KOPT-K1 (cell line): ENCODE results near the gene PLPP6.

Source experiments
- H3K27ac ChIP-seq: fragments of 200-600 bp; sonication (generic); 2 replicates; pipeline ENCODE4 v1.5.1; 2016; ENCODE audit warnings: antibody characterized with exemption, mild to moderate bottlenecking, low read depth, low read length; ENCODE audit not compliant: poor library complexity, severe bottlenecking
- H3K36me3 ChIP-seq: fragments of 200-600 bp; sonication (generic); 2 replicates; pipeline ENCODE4 v1.5.1; 2017; ENCODE audit warnings: antibody characterized with exemption, mild to moderate bottlenecking, low read length, moderate library complexity; ENCODE audit not compliant: insufficient read depth
- H3K9me3 ChIP-seq: fragments of 200-600 bp; sonication (generic); 2 replicates; pipeline ENCODE4 v1.5.1; 2017; ENCODE audit warnings: antibody characterized with exemption, low read length, mild to moderate bottlenecking; ENCODE audit not compliant: insufficient read depth, poor library complexity, severe bottlenecking

Gene PLPP6

DNA sequence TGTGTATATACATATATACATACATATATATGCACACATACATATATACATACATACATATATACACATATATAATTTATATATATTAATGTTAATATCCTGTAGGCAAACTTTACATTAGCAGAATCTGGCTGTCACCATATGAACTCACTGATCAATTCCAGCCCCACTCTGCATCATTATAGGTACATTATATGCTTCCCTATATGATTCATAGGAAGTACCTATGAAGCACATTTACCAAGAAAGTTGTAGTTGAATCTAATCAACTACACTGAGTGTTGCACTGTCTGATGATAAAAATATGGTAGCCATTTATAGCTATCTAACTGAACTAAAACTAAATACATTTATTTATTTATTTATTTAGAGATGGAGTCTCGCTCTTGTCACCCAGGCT, 9.6 kb downstream of the PLPP6 start:
- H3K27ac ChIP-seq = no peak overlapping the region
- no peaks in the 10 kb centered on the region for H3K9me3 ChIP-seq
- no peaks in the 10 kb centered on the region for H3K36me3 ChIP-seq

DNA sequence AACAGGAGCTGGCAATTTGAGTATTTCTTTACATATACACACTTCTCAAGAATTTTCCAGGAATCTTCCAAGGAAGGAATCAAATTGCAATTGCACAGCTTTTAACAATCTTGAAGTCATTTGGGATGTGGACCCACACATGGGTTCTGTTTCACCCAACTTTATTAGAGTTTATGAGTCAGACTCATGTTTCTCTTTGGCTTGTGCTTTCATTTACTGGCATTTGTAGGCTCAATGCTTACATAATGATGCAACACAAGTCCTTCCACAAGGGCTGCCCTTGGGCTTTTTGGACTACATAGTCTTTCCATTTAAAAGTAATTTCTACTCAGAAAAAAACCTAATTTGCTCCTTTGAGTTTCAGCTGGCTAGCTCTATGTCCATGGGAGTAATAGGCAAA, 12.7 kb downstream of the PLPP6 start:
- no peaks in the 10 kb centered on the region for H3K9me3 ChIP-seq
- no peak overlapping the region for H3K27ac ChIP-seq
- H3K36me3 ChIP-seq = no peaks in the 10 kb centered on the region

GRCh38 chr9:4677392-4677791, 15.3 kb downstream of the PLPP6 start:
- no peak overlapping the region for H3K27ac ChIP-seq
- no peaks in the 10 kb centered on the region for H3K36me3 ChIP-seq
- no peaks in the 10 kb centered on the region for H3K9me3 ChIP-seq

DNA sequence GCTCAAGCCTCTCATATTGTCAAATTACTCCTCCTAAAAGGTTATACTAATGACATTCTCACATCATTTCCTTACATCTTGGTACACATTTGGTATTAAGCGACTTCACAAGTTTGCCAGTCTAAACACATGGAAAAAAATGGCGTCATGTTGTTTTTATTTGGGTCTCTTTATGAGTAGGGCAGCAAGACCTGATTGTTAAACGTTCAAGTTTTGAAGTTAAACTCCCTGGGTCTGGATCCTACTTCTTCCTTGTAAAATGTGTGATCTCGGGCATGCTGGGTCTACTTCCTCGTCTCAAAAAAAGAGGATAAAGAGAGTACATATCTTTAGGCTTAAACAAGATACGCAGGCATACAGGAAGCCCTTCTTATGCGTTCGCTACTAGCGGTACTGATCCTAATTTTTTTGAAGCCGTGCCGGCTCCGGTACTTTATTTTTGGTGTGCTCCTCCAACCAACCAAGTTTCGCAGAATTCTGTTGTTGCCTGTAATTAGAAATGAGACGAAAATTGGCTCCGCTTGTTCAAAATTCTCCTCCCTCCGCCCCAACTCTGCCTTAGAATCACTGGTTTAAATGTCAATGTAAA, 16.7 kb downstream of the PLPP6 start:
- H3K27ac ChIP-seq = peak overlapping the region; percentile 91
- H3K36me3 ChIP-seq = peaks cover 7% of the 10 kb centered on the region; the same call in 1 of the 2 replicates
- no peaks in the 10 kb centered on the region for H3K9me3 ChIP-seq

DNA sequence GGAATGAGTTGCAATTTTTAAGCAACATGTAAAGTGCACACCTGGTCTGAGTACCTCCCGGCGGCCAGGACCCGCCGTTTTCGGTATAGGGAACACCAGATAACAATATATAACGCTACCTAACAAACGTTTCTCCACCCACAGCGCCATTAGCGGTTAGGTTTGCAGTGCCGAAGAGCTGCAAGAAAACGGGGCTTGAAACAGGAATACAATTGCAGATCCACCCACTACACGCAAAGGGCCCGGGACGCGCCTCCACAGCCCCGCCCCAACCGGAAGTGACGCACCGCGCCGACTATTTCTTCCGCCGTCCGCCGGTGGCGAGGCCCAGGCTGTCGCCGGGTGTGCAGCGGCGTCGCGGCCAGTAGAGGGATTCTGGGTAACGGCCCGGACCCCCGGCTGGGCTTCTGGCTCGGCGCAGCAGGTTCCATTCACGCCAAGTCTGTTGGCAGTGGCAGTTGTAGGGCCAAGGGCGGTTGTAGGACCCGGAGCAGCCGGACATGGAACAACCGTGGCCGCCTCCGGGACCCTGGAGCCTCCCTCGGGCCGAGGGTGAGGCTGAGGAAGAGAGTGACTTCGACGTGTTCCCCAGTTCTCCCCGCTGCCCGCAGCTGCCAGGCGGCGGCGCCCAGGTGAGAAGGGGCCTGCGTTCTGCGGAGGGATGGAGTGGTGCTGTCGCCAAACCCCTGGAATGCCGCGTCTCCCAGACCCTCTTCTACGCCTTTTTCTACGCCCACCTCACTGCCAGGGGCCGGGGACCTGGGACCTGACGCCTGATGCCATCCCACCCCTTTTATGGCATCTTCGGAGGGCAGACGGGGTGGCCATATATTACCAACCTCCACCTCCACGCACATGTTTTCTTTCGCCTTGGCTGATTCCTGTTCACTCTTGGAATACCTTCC, 17.4 kb downstream of the PLPP6 start, which contains the start of gene CDC37L1:
CDC37L1 (plus strand) TSS at position 302 of the 905 bp plus-strand sequence; CDS start at position 501, 199 bp downstream.
- Histone ChIP-seq H3K27ac (peak within 1 kb of the TSS; percentile 91), H3K36me3 (peaks cover 7% of the 10 kb centered on the region; the same call in 1 of the 2 replicates), H3K9me3 (no peaks in the 10 kb centered on the region)

DNA sequence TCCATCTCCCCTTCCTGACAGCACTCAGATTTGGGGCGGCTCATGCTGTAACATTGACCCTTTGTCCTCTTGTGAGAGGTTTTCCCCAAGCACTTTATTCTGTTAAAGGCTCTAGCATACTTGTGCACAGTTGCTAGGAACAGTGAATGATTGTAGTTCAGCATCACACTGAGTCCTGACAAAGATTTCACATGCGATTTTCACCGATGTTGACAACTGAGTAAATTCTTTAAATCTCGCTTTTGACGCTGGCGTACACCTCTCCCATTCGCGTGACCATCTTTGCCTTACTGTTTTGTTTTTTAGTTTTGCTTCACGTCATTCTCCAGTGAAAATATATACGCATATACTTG, 18.1 kb downstream of the PLPP6 start:
- peak overlapping the region; percentile 91 for H3K27ac ChIP-seq
- H3K36me3 ChIP-seq = peaks cover 13% of the 10 kb centered on the region; the same call in 1 of the 2 replicates
- H3K9me3 ChIP-seq = no peaks in the 10 kb centered on the region

DNA sequence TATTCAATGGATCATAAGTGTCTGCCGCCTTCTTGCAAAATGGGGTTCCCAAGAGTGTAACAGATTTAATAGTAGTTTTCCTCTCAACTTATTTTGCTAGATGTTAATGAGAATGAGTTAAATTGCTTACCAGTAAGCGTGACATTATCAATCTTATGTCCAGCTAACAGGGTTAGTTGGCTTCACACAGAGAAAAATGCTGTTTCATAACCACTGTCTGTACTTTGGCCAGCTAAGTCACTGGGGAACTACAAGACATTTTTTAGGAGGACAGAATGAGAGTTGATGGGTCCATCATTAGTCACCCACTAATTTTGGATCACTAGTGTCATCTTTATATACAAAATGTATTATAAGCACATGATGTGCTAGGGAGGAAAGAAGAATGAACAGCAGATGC, 18.7 kb downstream of the PLPP6 start:
- no peak overlapping the region for H3K27ac ChIP-seq
- peaks cover 19% of the 10 kb centered on the region; the same call in 1 of the 2 replicates for H3K36me3 ChIP-seq
- no peaks in the 10 kb centered on the region for H3K9me3 ChIP-seq

DNA sequence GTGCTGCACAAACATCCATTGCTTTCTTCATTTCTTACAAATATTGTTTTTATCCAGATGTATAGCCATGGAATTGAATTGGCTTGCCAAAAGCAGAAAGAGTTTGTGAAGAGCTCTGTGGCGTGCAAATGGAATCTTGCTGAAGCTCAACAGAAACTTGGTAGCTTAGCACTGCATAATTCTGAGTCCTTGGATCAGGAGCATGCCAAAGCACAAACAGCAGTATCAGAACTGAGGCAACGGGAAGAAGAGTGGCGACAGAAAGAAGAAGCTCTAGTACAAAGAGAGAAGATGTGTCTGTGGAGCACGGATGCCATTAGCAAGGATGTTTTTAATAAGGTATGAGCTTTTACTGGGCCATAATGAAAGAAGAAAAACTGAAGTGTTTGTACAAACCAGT, 22.7 kb downstream of the PLPP6 start:
- Histone ChIP-seq H3K9me3 (no peaks in the 10 kb centered on the region), H3K27ac (no peak overlapping the region), H3K36me3 (peaks cover 45% of the 10 kb centered on the region)

DNA sequence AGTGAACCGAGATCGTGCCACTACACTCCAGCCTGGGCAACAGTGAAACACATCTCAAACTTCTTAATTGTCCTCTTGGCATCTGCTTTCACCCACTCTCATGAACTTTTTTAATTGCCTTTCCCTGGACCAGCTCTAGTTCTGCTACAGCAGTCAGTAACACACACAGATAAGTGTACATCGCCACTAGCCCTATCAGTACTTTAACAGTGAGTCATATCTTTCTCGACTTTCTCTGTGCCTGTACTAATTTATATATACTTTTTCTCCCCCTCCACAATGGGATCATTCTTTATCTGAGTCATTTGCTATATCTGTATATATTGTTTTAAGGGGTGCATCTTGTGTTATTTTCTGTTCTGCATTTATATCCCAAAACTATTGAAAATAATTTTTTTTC, 24.0 kb downstream of the PLPP6 start:
- H3K36me3 ChIP-seq = peaks cover 58% of the 10 kb centered on the region
- no peak overlapping the region for H3K27ac ChIP-seq
- no peaks in the 10 kb centered on the region for H3K9me3 ChIP-seq

GRCh38 chr9:4686584-4686983, 24.5 kb downstream of the PLPP6 start:
- no peak overlapping the region for H3K27ac ChIP-seq
- peaks cover 62% of the 10 kb centered on the region for H3K36me3 ChIP-seq
- no peaks in the 10 kb centered on the region for H3K9me3 ChIP-seq

GRCh38 chr9:4689021-4689420, 26.9 kb downstream of the PLPP6 start:
- no peaks in the 10 kb centered on the region for H3K9me3 ChIP-seq
- H3K36me3 ChIP-seq = peaks cover 72% of the 10 kb centered on the region
- H3K27ac ChIP-seq = no peak overlapping the region

GRCh38 chr9:4689687-4690104, 27.6 kb downstream of the PLPP6 start:
- peaks cover 77% of the 10 kb centered on the region for H3K36me3 ChIP-seq
- H3K9me3 ChIP-seq = no peaks in the 10 kb centered on the region
- H3K27ac ChIP-seq = no peak overlapping the region

GRCh38 chr9:4690144-4690543, 28.1 kb downstream of the PLPP6 start:
- Histone ChIP-seq H3K36me3 (peaks cover 77% of the 10 kb centered on the region), H3K9me3 (no peaks in the 10 kb centered on the region), H3K27ac (no peak overlapping the region)

- H3K36me3 ChIP-seq = peaks cover 77% of the 10 kb centered on the region
Measured at GRCh38 chr9:4691795-4692194, 29.7 kb downstream of the PLPP6 start.

DNA sequence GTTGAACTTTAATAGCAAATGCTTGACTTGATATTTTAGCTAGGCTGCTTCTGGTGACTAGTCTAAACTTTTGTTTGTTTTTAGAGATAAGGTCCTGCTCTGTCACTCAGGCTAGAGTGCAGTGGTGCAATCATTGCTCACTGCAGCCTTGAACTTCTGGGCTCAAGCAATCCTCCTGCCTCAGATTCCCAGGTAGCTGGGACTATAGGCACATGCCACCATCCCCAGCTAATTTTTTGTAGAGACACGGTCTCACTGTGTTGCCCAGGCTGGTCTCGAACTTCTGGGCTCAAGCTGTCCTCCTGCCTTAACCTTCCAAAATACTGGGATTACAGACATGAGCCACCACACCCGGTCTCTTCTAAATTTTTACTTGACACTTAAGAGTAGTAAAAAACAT, 38.0 kb downstream of the PLPP6 start:
- Histone ChIP-seq H3K36me3 (peaks cover 94% of the 10 kb centered on the region), H3K27ac (no peak overlapping the region), H3K9me3 (no peaks in the 10 kb centered on the region)

More at GRCh38 chr9:4691795-4692194, 29.7 kb downstream of the PLPP6 start:
- H3K9me3 ChIP-seq = no peaks in the 10 kb centered on the region
- no peak overlapping the region for H3K27ac ChIP-seq
